HEK293 (cell line): ENCODE results near the gene PRSS1.

Source experiments
- CTCF ChIA-PET: fragments of 350-600 bp; formaldehyde crosslinking; extraction: SDS; loops from one replicate; lab custom pipeline; 2021; ENCODE audit warnings: antibody characterized with exemption; lab: Yijun Ruan, JAX
- POLR2A ChIA-PET: fragments of 300-600 bp; formaldehyde crosslinking; extraction: SDS; loops from one replicate; lab custom pipeline; 2020; ENCODE audit warnings: antibody characterized with exemption, inconsistent platforms; lab: Yijun Ruan, JAX
- H3K27ac ChIP-seq: fragments of 200-500 bp; sonication (Bioruptor generic); 2 replicates; pipeline ENCODE4 v1.5.1; 2014; ENCODE audit warnings: low read depth, low read length, control low read depth, inconsistent platforms; ENCODE audit errors: extremely low read depth
- H3K36me3 ChIP-seq, 2 experiments: fragments of 200-500 bp in 1 of 2; sonication (Bioruptor generic) in 1 of 2; 1 replicate in 1 of 2; 2 replicates in 1 of 2; pipeline ENCODE4 v1.5.1; 2014 to 2017; ENCODE audit warnings: inconsistent platforms in 2 of 2, low read length in 2 of 2; ENCODE audit not compliant: control insufficient read depth in 2 of 2, insufficient read depth in 1 of 2
- H3K4me1 ChIP-seq: fragments of 200-500 bp; sonication (Bioruptor generic); 2 replicates; pipeline ENCODE4 v1.5.1; 2014; ENCODE audit warnings: mild to moderate bottlenecking, low read length, inconsistent platforms; ENCODE audit not compliant: control insufficient read depth, insufficient read depth
- H3K4me3 ChIP-seq: 2 replicates; pipeline ENCODE4 v1.5.1; 2011; ENCODE audit warnings: low read depth, mild to moderate bottlenecking, control low read depth, low read length, moderate library complexity
- H3K9me3 ChIP-seq: fragments of 200-500 bp; sonication (Bioruptor generic); 2 replicates; pipeline ENCODE4 v1.5.1; 2014; ENCODE audit warnings: low read depth, low read length, inconsistent platforms; ENCODE audit not compliant: control insufficient read depth, insufficient read depth
- BCL11A ChIP-seq: fragments of 450-650 bp; formaldehyde crosslinking; IDR thresholded peaks from 2 replicates; pipeline ENCODE4 v1.5.1; 2016; ENCODE audit warnings: low read depth, missing biosample characterization, missing genetic modification characterization
- KLF17 ChIP-seq: fragments of 450-650 bp; formaldehyde crosslinking; IDR thresholded peaks from 2 replicates; pipeline ENCODE4 v1.5.1; 2016; ENCODE audit warnings: missing biosample characterization, missing genetic modification characterization
- KLF8 ChIP-seq: fragments of 450-650 bp; formaldehyde crosslinking; IDR thresholded peaks from 2 replicates; pipeline ENCODE4 v1.5.1; 2016; ENCODE audit warnings: missing biosample characterization, missing genetic modification characterization
- PRDM1 ChIP-seq: fragments of 450-650 bp; formaldehyde crosslinking; IDR thresholded peaks from 2 replicates; pipeline ENCODE4; 2016; ENCODE audit warnings: missing biosample characterization, missing genetic modification characterization
- REPIN1 ChIP-seq: fragments of 450-650 bp; formaldehyde crosslinking; IDR thresholded peaks from 2 replicates; pipeline ENCODE4 v1.5.1; 2017; ENCODE audit warnings: missing biosample characterization, missing genetic modification characterization, low read depth
- SCRT1 ChIP-seq: fragments of 450-650 bp; formaldehyde crosslinking; IDR thresholded peaks from 2 replicates; pipeline ENCODE4 v1.5.1; 2016; ENCODE audit warnings: missing biosample characterization, missing genetic modification characterization, borderline replicate concordance
- TCF7L2 ChIP-seq: IDR thresholded peaks from 2 replicates; pipeline ENCODE4 v1.6.1; 2011; ENCODE audit warnings: low read depth, mild to moderate bottlenecking, inconsistent platforms, low read length, moderate library complexity, borderline replicate concordance
- ZBTB8A ChIP-seq: fragments of 450-650 bp; formaldehyde crosslinking; IDR thresholded peaks from 2 replicates; pipeline ENCODE4 v1.5.1; 2016; ENCODE audit warnings: missing biosample characterization, missing genetic modification characterization
- ZFP37 ChIP-seq: fragments of 450-650 bp; formaldehyde crosslinking; IDR thresholded peaks from 2 replicates; pipeline ENCODE4 v1.5.1; 2016; ENCODE audit warnings: missing biosample characterization, missing genetic modification characterization
- ZFP69B ChIP-seq: fragments of 450-650 bp; formaldehyde crosslinking; IDR thresholded peaks from 2 replicates; pipeline ENCODE4 v1.5.1; 2016; ENCODE audit warnings: missing biosample characterization, missing genetic modification characterization
- ZNF132 ChIP-seq: fragments of 450-650 bp; formaldehyde crosslinking; IDR thresholded peaks from 2 replicates; pipeline ENCODE4 v1.5.1; 2017; ENCODE audit warnings: missing biosample characterization, missing genetic modification characterization, borderline replicate concordance
- ZNF157 ChIP-seq: fragments of 450-650 bp; formaldehyde crosslinking; IDR thresholded peaks from 2 replicates; pipeline ENCODE4 v1.5.1; 2016; ENCODE audit warnings: missing biosample characterization, missing genetic modification characterization
- ZNF211 ChIP-seq: fragments of 450-650 bp; formaldehyde crosslinking; IDR thresholded peaks from 2 replicates; pipeline ENCODE4 v1.5.1; 2016; ENCODE audit warnings: low read depth, missing biosample characterization, missing genetic modification characterization
- ZNF248 ChIP-seq: fragments of 450-650 bp; formaldehyde crosslinking; IDR thresholded peaks from 2 replicates; pipeline ENCODE4 v1.5.1; 2017; ENCODE audit warnings: missing biosample characterization, missing genetic modification characterization
- ZNF341 ChIP-seq: fragments of 450-650 bp; formaldehyde crosslinking; IDR thresholded peaks from 2 replicates; pipeline ENCODE4; 2016; ENCODE audit warnings: low read depth, missing biosample characterization, missing genetic modification characterization
- ZNF354C ChIP-seq: fragments of 450-650 bp; formaldehyde crosslinking; IDR thresholded peaks from 2 replicates; pipeline ENCODE4 v1.5.1; 2016; ENCODE audit warnings: missing biosample characterization, missing genetic modification characterization, low read depth, borderline replicate concordance
- ZNF394 ChIP-seq: fragments of 450-650 bp; formaldehyde crosslinking; IDR thresholded peaks from 2 replicates; pipeline ENCODE4 v1.5.1; 2016; ENCODE audit warnings: missing biosample characterization, missing genetic modification characterization, mild to moderate bottlenecking, moderate library complexity, borderline replicate concordance
- ZNF48 ChIP-seq: fragments of 450-650 bp; formaldehyde crosslinking; IDR thresholded peaks from 2 replicates; pipeline ENCODE4 v1.5.1; 2016; ENCODE audit warnings: missing biosample characterization, missing genetic modification characterization
- ZNF544 ChIP-seq: fragments of 450-650 bp; formaldehyde crosslinking; IDR thresholded peaks from 2 replicates; pipeline ENCODE4 v1.5.0; 2017; ENCODE audit warnings: missing biosample characterization, missing genetic modification characterization
- ZNF560 ChIP-seq: fragments of 450-650 bp; formaldehyde crosslinking; IDR thresholded peaks from 2 replicates; pipeline ENCODE4 v1.5.1; 2017; ENCODE audit warnings: missing biosample characterization, missing genetic modification characterization, borderline replicate concordance
- ZNF561 ChIP-seq: fragments of 450-650 bp; IDR thresholded peaks from 2 replicates; pipeline ENCODE4 v1.5.1; 2018; ENCODE audit warnings: missing biosample characterization, missing genetic modification characterization, borderline replicate concordance
- ZNF580 ChIP-seq: fragments of 450-650 bp; formaldehyde crosslinking; IDR thresholded peaks from 2 replicates; pipeline ENCODE4 v1.5.1; 2016; ENCODE audit warnings: missing biosample characterization, missing genetic modification characterization
- ZNF658 ChIP-seq: fragments of 450-650 bp; formaldehyde crosslinking; IDR thresholded peaks from 2 replicates; pipeline ENCODE4; 2016; ENCODE audit warnings: missing biosample characterization, missing genetic modification characterization
- ZNF776 ChIP-seq: fragments of 450-650 bp; formaldehyde crosslinking; IDR thresholded peaks from 2 replicates; pipeline ENCODE4 v1.5.0; 2017; ENCODE audit warnings: missing biosample characterization, missing genetic modification characterization, borderline replicate concordance
- ZSCAN4 ChIP-seq: fragments of 450-650 bp; formaldehyde crosslinking; IDR thresholded peaks from 2 replicates; pipeline ENCODE4 v1.5.1; 2017; ENCODE audit warnings: missing biosample characterization, missing genetic modification characterization
- ZXDB ChIP-seq: fragments of 450-650 bp; formaldehyde crosslinking; IDR thresholded peaks from 2 replicates; pipeline ENCODE4 v1.5.1; 2016; ENCODE audit warnings: missing biosample characterization, missing genetic modification characterization
- TF ChIP-seq, protein P1 (sequence below): fragments of 450-650 bp; formaldehyde crosslinking; IDR thresholded peaks from 2 replicates; pipeline ENCODE4 v1.5.1; 2016; ENCODE audit warnings: missing biosample characterization, missing genetic modification characterization, borderline replicate concordance
- TF ChIP-seq, protein P2 (sequence below): fragments of 450-650 bp; formaldehyde crosslinking; IDR thresholded peaks from 2 replicates; pipeline ENCODE4 v1.5.1; 2016; ENCODE audit warnings: missing biosample characterization, missing genetic modification characterization
- TF ChIP-seq, protein P3 (sequence below): fragments of 450-650 bp; formaldehyde crosslinking; IDR thresholded peaks from 2 replicates; pipeline ENCODE4 v1.5.1; 2016; ENCODE audit warnings: missing biosample characterization, missing genetic modification characterization, low read depth

The PRSS1 gene

DNA sequence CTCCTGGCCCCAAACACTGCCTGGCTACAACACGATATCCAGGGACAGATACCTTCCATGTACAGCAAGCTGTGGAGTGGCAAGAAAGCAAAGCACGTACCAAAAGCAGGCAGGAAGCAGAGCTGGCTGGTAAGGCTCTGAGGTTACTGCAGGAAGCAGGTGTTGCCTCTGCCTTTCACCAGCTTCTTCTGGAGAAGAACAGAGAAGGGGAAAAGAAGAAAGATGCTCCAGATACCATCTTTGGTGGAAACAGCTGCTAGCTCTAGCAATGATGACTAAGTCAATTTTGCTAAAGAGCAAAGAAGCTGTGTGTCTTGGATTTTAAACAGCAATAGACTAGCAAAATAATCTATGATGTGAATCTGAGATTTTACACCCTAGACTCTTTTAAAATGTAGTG is 34.9 kb upstream of the PRSS1 start (continued):
- TF ChIP-seq, protein P1, sequence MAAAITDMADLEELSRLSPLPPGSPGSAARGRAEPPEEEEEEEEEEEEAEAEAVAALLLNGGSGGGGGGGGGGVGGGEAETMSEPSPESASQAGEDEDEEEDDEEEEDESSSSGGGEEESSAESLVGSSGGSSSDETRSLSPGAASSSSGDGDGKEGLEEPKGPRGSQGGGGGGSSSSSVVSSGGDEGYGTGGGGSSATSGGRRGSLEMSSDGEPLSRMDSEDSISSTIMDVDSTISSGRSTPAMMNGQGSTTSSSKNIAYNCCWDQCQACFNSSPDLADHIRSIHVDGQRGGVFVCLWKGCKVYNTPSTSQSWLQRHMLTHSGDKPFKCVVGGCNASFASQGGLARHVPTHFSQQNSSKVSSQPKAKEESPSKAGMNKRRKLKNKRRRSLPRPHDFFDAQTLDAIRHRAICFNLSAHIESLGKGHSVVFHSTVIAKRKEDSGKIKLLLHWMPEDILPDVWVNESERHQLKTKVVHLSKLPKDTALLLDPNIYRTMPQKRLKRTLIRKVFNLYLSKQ, result no peak
- no peak for TF ChIP-seq SCRT1
- TF ChIP-seq ZXDB (tag by site-specific recombination), result no peak
- no peak for TF ChIP-seq ZNF561
- no peak for TF ChIP-seq ZFP37 (tag by site-specific recombination)
- TF ChIP-seq, protein P2, sequence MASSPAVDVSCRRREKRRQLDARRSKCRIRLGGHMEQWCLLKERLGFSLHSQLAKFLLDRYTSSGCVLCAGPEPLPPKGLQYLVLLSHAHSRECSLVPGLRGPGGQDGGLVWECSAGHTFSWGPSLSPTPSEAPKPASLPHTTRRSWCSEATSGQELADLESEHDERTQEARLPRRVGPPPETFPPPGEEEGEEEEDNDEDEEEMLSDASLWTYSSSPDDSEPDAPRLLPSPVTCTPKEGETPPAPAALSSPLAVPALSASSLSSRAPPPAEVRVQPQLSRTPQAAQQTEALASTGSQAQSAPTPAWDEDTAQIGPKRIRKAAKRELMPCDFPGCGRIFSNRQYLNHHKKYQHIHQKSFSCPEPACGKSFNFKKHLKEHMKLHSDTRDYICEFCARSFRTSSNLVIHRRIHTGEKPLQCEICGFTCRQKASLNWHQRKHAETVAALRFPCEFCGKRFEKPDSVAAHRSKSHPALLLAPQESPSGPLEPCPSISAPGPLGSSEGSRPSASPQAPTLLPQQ (tag by site-specific recombination), result no peak

DNA sequence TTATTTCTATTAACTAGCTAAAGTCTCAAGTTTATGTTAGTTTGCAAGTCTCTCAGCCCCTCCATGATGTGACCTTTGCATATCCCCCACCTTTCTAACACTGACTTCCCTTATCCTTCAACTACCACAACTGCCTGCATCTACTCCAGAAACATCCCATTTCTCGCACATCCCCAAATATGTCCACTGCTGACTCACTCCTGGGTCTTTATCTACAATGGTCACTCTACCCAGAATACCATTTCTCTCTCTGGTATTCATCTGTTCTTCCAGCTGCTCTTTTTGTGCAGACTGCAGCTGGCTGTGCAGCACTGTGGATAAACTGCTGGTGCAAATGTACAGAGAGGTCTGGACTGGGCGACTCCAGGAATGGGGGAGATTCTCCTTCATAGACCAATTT is 32.7 kb upstream of the PRSS1 start:
- POLR2A ChIA-PET, result no interaction called here
- CTCF ChIA-PET, result interaction anchor here (0.6 to 1.7 kb wide), 3 partner anchors 14 to 90 kb away, joined by 3 to 13 read pairs (median 3); no protein-coding TSS in a partner anchor
- no peaks in the 10 kb centered on the region for H3K4me1 ChIP-seq

DNA sequence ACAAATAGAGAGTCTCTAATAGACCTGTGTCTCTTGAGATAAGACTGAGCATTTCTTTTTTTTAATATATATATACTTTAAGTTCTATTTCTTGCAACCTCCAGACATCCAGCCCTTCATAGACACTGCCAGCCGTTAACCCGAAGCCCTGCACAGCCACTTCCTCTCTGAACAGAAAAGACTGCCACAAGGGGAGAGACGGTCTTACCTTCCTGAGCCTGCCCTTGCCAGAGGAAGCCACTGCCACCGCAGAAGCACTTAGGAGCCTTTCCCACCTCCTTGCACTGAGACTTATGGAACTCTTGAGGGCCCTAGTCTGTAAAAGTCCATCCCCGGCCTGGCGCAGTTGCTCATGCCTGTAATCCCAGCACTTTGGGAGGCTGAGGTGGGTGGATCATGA is 31.8 kb upstream of the PRSS1 start:
- Histone ChIP-seq H3K4me3 (no peak overlapping the region), H3K36me3 (no peaks in the 10 kb centered on the region), H3K4me1 (no peaks in the 10 kb centered on the region)
- CTCF ChIA-PET, result interaction anchor here (1.7 kb wide), 1 partner anchor 66 kb away, joined by 13 read pairs; no protein-coding TSS in a partner anchor
- POLR2A ChIA-PET, result no interaction called here
- TF ChIP-seq KLF17, result no peak
- TF ChIP-seq ZNF560 (tag by site-specific recombination), result no peak
- no peak for TF ChIP-seq ZNF354C (tag by site-specific recombination)
- no peak for TF ChIP-seq ZNF341
- TF ChIP-seq ZSCAN4, result no peak
- TF ChIP-seq ZNF776, result no peak
- no peak for TF ChIP-seq PRDM1 (tag by site-specific recombination)
- TF ChIP-seq ZNF248, result no peak
- no peak for TF ChIP-seq TCF7L2
- TF ChIP-seq KLF8 (tag by site-specific recombination), result no peak
- TF ChIP-seq, protein P3, sequence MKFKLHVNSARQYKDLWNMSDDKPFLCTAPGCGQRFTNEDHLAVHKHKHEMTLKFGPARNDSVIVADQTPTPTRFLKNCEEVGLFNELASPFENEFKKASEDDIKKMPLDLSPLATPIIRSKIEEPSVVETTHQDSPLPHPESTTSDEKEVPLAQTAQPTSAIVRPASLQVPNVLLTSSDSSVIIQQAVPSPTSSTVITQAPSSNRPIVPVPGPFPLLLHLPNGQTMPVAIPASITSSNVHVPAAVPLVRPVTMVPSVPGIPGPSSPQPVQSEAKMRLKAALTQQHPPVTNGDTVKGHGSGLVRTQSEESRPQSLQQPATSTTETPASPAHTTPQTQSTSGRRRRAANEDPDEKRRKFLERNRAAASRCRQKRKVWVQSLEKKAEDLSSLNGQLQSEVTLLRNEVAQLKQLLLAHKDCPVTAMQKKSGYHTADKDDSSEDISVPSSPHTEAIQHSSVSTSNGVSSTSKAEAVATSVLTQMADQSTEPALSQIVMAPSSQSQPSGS (tag by site-specific recombination), result no peak
- TF ChIP-seq ZNF580 (tag by site-specific recombination), result no peak
- no peak for TF ChIP-seq ZNF157
- TF ChIP-seq BCL11A, result no peak
- TF ChIP-seq ZFP69B (tag by site-specific recombination), result no peak
- TF ChIP-seq, all 188 proteins: peak for 0
- Histone ChIP-seq H3K27ac (no peak overlapping the region), H3K9me3 (no peaks in the 10 kb centered on the region)

More for the DNA sequence above, 32.7 kb upstream of the PRSS1 start:
- TF ChIP-seq, protein P2 (tag by site-specific recombination), result no peak
- TF ChIP-seq ZNF544, result no peak
- no peak for TF ChIP-seq REPIN1 (tag by site-specific recombination)
- TF ChIP-seq ZNF48 (tag by site-specific recombination), result no peak
- TF ChIP-seq ZNF211 (tag by site-specific recombination), result no peak
- no peak for TF ChIP-seq ZBTB8A (tag by site-specific recombination)
- no peak for TF ChIP-seq ZNF658
- TF ChIP-seq ZNF394, result no peak
- no peak for TF ChIP-seq ZNF132 (tag by site-specific recombination)
- TF ChIP-seq, all 188 proteins: peak for 0
- no peak overlapping the region for H3K27ac ChIP-seq
- H3K4me3 ChIP-seq, result no peak overlapping the region
- H3K36me3 ChIP-seq, result no peaks in the 10 kb centered on the region
- no peaks in the 10 kb centered on the region for H3K9me3 ChIP-seq
